Astrocyte (in vitro differentiated cells and primary cell): ENCODE measurements around the gene MGAT5.
"Not testable (repeated sequence)": the region's sequence is repeated elsewhere in the genome, so short reads cannot be mapped to it uniquely, and the experiment has no call there.

Experiments
- CTCF ChIP-seq: IDR thresholded peaks from 2 replicates; pipeline ENCODE4 v1.5.1; 2011; ENCODE audit warnings: low read depth, mild to moderate bottlenecking, inconsistent platforms, low read length, moderate library complexity; ENCODE audit not compliant: insufficient read depth
- EZH2 ChIP-seq: IDR thresholded peaks from 2 replicates; pipeline ENCODE4 v1.6.1; 2012; ENCODE audit warnings: mild to moderate bottlenecking, low read length, inconsistent platforms; ENCODE audit not compliant: insufficient read depth

GRCh38 chr2:134476982-134477381, 223.1 kb downstream of the MGAT5 start:
- not testable (repeated sequence) for TF ChIP-seq CTCF, EZH2
